RWPE1 (cell line): ENCODE measurements around the gene KRTAP4-7.
A peak's percentile ranks its signal among the peaks of the same experiment; 100 is the strongest.
"Not testable (repeated sequence)": the region's sequence is repeated elsewhere in the genome, so short reads cannot be mapped to it uniquely, and the experiment has no call there.

Source experiments
- CTCF ChIA-PET: fragments of 350-600 bp; sonication (Branson Sonifier 250); formaldehyde crosslinking; extraction: SDS; loops from one replicate; lab custom pipeline; 2021; lab: Yijun Ruan, JAX
- POLR2A ChIA-PET: fragments of 400-600 bp; formaldehyde crosslinking; extraction: SDS; loops from one replicate; lab custom pipeline; 2020; ENCODE audit warnings: antibody characterized with exemption; ENCODE audit not compliant: low non-redundant PET; lab: Yijun Ruan, JAX
- DNase-seq: peaks from one replicate; pipeline ENCODE4 v3.0.0; 2012; ENCODE audit warnings: low spot score
- H3K27ac ChIP-seq: fragments of 450-650 bp; 2 replicates; pipeline ENCODE4 v1.5.1; 2017
- TF ChIP-seq, protein P1 (sequence below): fragments of 450-650 bp; conservative IDR thresholded peaks from 2 replicates; pipeline ENCODE4 v1.5.1; 2017; ENCODE audit warnings: low read depth, mild to moderate bottlenecking

The KRTAP4-7 gene

GRCh38 chr17:41084100-41084856 is at the start of gene KRTAP4-7:
Gene KRTAP4-7, plus strand, starts transcription at chr17:41084150. Its CDS starts 57 bp downstream, at chr17:41084207.
- POLR2A ChIA-PET, CTCF ChIA-PET, DNase-seq, H3K27ac ChIP-seq: not testable (repeated sequence)

DNA sequence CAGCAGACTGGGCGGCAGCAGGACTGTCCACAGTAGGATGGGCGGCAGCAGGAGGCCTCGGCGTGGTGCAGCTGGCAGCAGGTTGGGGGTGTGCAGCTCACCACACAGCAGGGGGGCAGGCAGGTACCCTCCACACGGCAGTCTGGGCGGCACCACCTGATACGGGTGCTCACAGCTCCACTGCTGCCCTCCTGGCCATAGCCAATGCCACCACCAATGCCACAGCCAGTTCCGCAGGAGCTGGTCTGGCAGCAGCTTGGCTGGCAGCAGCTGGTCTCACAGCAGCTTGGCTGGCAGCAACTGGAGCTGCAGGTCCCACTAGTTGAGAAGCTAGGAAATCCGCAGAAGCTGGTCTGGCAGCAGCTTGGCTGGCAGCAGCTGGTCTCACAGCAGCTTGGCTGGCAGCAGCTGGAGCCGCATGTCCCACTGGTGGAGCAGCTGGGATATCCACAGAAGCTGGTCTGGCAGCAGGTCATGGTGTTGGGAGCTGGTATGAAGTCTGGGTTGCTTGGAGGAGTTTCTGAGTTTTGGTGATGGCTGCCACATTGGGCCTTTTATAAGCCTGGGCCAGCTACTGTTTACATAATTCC is 49.5 kb upstream of the KRTAP4-7 start, which contains the start of gene KRTAP1-3:
Gene KRTAP1-3, minus strand, starts transcription at position 529 of the 590 bp plus-strand sequence. Its CDS starts 53 bp downstream, at position 476.
- CTCF ChIA-PET, POLR2A ChIA-PET, H3K27ac ChIP-seq, DNase-seq: not testable (repeated sequence)

GRCh38 chr17:41037853-41038350 is 46.0 kb upstream of the KRTAP4-7 start:
- no peak for DNase-seq
- TF ChIP-seq, protein P1, sequence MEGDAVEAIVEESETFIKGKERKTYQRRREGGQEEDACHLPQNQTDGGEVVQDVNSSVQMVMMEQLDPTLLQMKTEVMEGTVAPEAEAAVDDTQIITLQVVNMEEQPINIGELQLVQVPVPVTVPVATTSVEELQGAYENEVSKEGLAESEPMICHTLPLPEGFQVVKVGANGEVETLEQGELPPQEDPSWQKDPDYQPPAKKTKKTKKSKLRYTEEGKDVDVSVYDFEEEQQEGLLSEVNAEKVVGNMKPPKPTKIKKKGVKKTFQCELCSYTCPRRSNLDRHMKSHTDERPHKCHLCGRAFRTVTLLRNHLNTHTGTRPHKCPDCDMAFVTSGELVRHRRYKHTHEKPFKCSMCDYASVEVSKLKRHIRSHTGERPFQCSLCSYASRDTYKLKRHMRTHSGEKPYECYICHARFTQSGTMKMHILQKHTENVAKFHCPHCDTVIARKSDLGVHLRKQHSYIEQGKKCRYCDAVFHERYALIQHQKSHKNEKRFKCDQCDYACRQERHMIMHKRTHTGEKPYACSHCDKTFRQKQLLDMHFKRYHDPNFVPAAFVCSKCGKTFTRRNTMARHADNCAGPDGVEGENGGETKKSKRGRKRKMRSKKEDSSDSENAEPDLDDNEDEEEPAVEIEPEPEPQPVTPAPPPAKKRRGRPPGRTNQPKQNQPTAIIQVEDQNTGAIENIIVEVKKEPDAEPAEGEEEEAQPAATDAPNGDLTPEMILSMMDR = no peak
- H3K27ac ChIP-seq = no peak overlapping the region
- ChIA-PET POLR2A (no interaction called here), CTCF (interaction anchor here (0.6 kb wide), 1 partner anchor 82 kb away, joined by 3 read pairs; no protein-coding TSS in a partner anchor)

GRCh38 chr17:41040783-41041571 is 43.0 kb upstream of the KRTAP4-7 start, which contains the start of gene KRTAP1-1:
Gene KRTAP1-1, minus strand, starts transcription at chr17:41041450. Its CDS starts 53 bp downstream, at chr17:41041397.
- CTCF ChIA-PET, DNase-seq, POLR2A ChIA-PET, H3K27ac ChIP-seq: not testable (repeated sequence)

- no peak overlapping the region for H3K27ac ChIP-seq
- ChIA-PET POLR2A (no interaction called here), CTCF (no interaction called here)
- TF ChIP-seq, protein P1 = no peak
- no peak for DNase-seq
Measured at GRCh38 chr17:41042953-41043352, 41.0 kb upstream of the KRTAP4-7 start.

DNA sequence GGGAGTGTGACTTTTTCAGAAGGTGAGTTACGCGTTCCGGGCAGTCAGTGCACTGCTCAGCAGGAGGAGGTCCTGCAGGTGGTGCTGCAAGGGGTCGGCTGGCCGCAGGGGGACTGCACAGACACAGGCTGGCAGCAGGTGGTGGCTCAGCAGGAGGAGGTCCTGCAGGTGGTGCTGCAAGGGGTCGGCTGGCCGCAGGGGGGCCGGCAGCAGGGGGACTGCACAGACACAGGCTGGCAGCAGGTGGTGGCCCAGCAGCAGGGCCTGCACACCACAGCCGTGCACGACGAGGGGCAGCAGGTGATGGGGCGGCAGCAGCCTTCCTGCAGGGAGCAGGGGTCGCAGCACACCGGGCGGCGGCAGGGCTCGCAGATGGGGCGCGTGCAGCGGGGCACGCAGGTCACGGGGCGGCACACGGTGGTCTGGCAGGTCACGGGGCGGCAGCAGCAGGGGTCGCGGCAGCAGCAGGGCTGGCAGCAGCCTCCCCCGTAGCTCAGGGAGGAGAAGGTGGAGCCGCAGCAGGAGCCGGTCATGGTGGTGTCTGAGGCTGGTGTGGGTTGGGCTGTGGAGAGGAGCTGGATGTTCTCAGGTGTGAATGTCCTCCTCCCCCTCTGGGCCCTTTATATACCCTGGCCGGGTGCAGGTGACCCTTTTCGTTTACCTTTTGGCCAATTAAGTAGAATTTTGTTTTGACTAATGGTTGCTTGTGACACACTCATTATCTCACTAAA is 37.0 kb upstream of the KRTAP4-7 start, which contains the start of gene KRTAP2-1:
Gene KRTAP2-1, minus strand, starts transcription at position 582 of the 731 bp plus-strand sequence. Its CDS starts 49 bp downstream, at position 533.
- CTCF ChIA-PET = interaction anchor here (0.5 to 0.6 kb wide), 2 partner anchors 75 to 330 kb away, joined by 4 read pairs; no protein-coding TSS in a partner anchor
- H3K27ac ChIP-seq, POLR2A ChIA-PET, DNase-seq: not testable (repeated sequence)

DNA sequence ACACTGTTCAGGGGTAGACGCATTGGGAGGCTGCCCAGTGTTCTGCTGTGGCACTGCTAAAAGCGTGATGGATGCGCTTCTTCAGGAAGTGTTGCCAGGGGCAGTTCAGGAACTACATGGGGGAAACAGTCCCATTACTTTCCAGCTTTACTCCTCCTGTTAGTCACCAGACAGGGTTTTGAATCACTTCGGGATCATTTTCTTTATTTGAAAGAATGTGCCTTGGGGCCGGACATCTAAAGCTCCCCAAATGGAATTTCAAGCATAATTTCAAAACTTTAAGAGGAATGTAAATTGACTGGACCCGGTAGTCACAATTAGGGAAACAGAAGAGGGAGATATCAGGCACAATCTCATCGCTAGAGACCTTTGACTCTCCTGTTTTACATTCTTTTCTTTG is 35.5 kb upstream of the KRTAP4-7 start:
- ChIA-PET CTCF (no interaction called here), POLR2A (no interaction called here)
- DNase-seq = peak; percentile 32
- TF ChIP-seq, protein P1 = no peak
- no peak overlapping the region for H3K27ac ChIP-seq

- ChIA-PET POLR2A (no interaction called here), CTCF (no interaction called here)
- H3K27ac ChIP-seq = no peak overlapping the region
- TF ChIP-seq, protein P1 = no peak
- no peak for DNase-seq
Measured at GRCh38 chr17:41049110-41049509, 34.8 kb upstream of the KRTAP4-7 start.
